AG08396 (cell line): Measurements from ENCODE around the gene LCN15.
"Not testable (repeated sequence)": the region's sequence is repeated elsewhere in the genome, so short reads cannot be mapped to it uniquely, and the experiment has no call there.

Experiments
- DNase-seq: peaks from one replicate; pipeline ENCODE4 v3.0.0; 2012; ENCODE audit warnings: low spot score, mixed read lengths

LCN15 gene, protein sequence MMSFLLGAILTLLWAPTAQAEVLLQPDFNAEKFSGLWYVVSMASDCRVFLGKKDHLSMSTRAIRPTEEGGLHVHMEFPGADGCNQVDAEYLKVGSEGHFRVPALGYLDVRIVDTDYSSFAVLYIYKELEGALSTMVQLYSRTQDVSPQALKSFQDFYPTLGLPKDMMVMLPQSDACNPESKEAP

DNA sequence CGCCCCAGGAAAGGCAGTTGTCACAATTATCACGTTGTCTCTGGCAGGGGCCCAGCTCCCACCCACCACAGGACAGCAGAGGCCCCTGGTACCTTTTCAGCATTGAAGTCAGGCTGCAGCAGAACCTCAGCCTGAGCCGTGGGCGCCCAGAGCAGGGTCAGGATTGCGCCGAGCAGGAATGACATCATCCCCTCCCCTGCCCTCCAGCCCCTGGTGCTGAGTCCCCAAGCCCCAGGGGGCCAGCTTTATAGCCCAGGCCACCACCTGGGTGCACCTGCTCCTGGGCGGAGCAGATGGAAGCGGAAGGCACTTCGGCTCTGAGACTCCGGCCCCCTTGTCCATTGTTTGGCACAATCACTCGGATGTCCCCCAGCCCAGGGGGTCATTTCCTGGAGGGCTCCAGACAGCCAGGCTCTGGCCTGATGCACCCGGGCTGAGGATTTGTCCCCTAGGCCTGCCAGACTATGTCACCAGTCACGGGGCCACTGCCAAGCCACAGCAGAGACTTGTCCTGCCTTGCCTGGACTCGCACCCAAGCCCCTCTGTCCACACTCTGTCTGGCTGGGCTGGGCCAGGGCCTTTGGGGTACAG lies at the start of gene LCN15:
TSS of gene LCN15 (minus strand) at position 218 of the 591 bp plus-strand sequence. CDS start at position 188, 30 bp downstream.
- no peak for DNase-seq

- peak; percentile 59 for DNase-seq
Observed at GRCh38 chr9:136808806-136809158, 44.5 kb upstream of the LCN15 start.

- peak; percentile 51 for DNase-seq
Observed at GRCh38 chr9:136808075-136808805, 43.9 kb upstream of the LCN15 start.

- peak; percentile 99 for DNase-seq
Observed at GRCh38 chr9:136807281-136808074, 43.2 kb upstream of the LCN15 start, which contains the start of gene RABL6. TSS of gene RABL6 (plus strand) at chr9:136807948. CDS start at chr9:136808197, 249 bp downstream.

- no peak for DNase-seq
Observed at GRCh38 chr9:136806631-136807201, 42.4 kb upstream of the LCN15 start.

- DNase-seq, result no peak
Observed at GRCh38 chr9:136806067-136806466, 41.7 kb upstream of the LCN15 start.

- DNase-seq, result no peak
Observed at GRCh38 chr9:136805207-136805740, 41.0 kb upstream of the LCN15 start.

DNA sequence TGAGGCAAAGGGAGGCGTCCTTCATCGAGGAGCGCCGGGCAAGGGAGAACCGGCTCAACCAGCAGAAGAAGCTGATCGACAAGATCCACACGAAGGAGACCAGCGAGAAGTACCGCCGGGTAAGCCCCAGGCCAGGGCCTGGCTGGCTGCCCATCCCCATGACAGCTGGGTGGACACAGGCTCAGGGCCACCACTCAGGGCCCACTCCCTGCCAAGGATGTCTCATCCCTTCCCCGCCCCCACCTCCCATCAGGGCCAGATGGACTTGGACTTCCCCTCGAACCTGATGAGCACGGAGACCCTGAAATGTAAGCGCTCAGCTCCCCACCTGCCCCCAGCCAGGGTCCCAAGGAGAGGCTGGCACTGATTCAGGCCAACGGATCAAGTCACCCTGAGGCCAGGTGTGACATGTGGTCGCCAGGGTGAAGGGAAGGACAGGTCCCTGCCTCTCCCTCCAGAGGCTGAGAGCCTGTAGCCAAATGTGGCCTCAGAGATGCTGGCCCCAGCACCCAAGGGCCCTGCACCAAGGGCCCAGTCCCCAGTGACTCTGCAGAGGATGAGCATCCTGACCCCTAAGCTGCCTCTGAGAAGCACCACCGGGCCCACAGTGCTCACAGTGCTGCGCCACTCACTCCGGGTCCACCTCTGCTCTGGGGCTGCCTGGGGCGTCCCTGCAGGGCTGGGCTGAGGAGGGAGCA lies 40.3 kb upstream of the LCN15 start:
- no peak for DNase-seq

DNA sequence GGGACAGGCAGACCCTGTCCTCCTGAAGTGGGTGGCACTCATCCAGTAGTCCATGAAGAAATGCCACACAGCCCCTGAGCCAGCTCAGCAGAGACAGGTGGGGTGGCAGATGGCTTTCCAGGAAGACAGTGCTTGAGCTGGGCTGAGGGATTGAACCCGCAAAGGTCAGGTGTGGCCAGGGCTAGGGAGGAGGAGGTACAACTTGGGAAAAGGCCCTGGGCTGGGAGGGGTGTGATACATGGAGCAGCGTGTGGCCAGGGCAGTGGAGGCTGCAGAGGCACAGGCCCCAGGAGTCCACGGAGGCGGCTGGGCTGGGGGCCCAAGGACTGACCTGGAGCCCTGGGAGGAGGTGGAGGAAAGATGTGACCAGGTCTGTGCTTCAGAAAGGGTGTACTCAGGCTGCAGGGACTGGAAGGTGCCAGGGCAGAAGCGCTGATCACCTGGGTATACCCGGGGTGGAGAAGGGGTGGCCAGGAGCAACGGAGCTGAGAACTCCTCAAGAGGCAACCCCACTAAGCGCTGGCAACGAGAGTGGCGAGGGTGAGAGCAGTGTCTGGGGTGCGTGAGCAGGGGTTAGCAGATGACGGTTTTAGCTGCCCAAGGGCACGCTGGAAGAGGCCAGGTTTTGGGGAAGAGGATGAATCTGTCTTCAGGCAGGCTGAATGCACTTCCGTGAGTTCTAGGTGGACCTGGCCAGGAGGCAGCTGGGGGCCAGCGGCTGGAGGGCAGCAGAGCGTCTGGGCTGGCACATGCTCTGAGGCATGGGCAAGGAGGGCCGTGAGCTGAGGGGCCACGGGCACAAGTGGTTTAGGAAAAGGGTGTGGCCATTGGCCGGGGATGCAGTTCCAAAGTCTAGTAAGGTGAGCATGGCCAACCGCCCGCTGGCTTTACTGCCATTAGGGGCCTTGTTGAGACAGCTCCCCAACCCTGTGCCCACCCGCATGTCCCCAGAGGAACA lies 39.5 kb upstream of the LCN15 start:
- no peak for DNase-seq

DNA sequence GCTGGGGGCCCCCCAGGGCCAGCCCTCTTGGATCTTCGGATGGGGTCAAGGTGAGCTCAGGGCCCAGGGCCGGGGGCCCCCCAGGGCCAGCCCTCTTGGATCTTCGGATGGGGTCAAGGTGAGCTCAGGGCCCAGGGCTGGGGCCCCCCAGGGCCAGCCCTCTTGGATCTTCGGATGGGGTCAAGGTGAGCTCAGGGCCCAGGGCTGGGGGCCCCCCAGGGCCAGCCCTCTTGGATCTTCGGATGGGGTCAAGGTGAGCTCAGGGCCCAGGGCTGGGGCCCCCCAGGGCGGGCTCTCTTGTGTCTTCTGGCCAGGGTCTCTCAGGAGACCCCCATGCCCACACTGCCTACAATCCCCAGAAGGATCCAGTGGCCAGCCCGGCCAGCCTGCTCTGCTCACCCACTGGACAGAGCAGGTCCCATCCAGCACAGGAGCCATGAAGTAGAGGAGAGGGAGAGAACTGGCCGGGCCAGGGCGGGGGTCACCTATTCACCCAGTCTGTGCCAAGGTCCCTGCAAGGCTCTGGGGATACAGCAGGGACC lies 38.8 kb upstream of the LCN15 start:
- not testable (repeated sequence) for DNase-seq

- no peak for DNase-seq
Observed at GRCh38 chr9:136802321-136802720, 38.0 kb upstream of the LCN15 start.

- DNase-seq, result peak; percentile 61
Observed at GRCh38 chr9:136799854-136800657, 35.7 kb upstream of the LCN15 start.

DNA sequence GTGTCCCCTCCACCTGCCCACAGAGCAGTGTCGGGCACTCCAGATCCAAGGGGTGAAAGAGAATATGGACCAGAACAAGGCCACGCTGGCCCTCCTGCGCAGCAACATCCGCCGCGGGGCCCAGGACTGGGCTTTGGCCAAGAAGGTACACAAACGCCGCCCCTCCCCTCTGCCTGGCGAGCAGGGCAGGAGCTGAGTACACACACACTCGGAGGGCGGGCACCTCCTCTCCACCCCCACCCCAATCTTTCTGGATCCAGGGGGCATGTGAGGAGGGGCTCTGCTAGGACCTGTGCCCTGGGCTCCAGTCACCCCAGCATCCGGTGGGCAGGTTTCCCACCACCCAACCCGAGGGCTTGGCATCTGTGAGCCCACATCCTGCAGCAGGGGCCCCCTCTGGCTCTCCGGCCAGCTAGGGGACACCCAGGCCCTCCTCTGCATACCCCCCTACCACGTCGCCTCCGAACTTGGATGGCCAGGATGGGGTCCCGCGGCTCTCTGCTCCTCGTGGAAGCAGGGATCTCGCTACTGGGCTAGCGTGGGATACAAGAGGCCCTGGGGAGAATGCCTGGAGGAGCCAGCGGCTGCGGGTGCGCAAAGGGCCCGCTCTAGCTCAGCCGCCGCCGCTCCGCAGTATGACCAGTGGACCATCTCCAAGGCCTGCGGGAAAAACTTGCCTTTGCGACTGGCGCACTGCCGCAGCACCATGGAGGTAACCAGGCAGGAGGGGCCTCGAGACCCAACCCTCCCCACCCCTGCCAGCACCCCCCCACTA lies 34.9 kb upstream of the LCN15 start:
- DNase-seq, result no peak

GRCh38 chr9:136798708-136799078 lies 34.4 kb upstream of the LCN15 start:
- no peak for DNase-seq

- not testable (repeated sequence) for DNase-seq
Observed at GRCh38 chr9:136796775-136797347, 32.5 kb upstream of the LCN15 start.

DNA sequence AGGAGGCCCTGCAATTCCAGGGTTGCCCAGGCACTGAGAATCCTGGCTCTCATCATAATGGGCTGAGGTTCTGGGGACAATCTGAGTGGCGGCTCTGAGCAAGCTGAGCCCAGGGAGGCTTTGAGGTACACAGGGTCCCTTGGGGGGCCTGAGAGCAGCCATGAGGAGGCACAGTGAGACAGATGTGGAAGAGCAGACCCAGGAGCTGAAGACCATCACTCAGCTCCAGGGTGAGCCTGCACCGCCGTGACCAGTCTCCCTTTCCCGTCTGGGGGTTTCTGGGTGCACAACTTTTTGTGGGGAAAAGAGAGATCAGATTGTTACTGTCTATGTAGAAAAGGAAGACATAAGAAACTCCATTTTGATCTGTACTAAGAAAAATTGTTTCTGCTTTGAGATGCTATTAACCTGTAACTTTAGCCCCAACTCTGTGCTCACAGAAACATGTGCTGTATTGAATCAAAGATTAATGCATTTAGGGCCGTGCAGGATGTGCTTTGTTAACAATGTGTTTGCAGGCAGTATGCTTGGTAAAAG lies 32.0 kb upstream of the LCN15 start, which contains the start of gene CCDC183:
TSS of gene CCDC183 (plus strand) at position 101 of the 537 bp plus-strand sequence. CDS start at position 161, 60 bp downstream.
- no peak for DNase-seq

GRCh38 chr9:136795000-136795348 lies 30.7 kb upstream of the LCN15 start:
- DNase-seq, result no peak
